AG10803 (cell line): Measurements from ENCODE around the gene PRKCE.
"Not testable (repeated sequence)": the region's sequence is repeated elsewhere in the genome, so short reads cannot be mapped to it uniquely, and the experiment has no call there.

Experiments
- DNase-seq: peaks from one replicate; pipeline ENCODE4 v3.0.0; 2010; ENCODE audit warnings: low read depth
- H3K4me3 ChIP-seq: 2 replicates; pipeline ENCODE4 v1.5.1; 2011; ENCODE audit warnings: mild to moderate bottlenecking, low read length, control low read depth
- TF ChIP-seq, protein P1 (sequence below): conservative IDR thresholded peaks from 2 replicates; pipeline ENCODE4 v1.5.1; 2011; ENCODE audit warnings: mild to moderate bottlenecking, low read length, control low read depth, inconsistent platforms

Gene PRKCE

DNA sequence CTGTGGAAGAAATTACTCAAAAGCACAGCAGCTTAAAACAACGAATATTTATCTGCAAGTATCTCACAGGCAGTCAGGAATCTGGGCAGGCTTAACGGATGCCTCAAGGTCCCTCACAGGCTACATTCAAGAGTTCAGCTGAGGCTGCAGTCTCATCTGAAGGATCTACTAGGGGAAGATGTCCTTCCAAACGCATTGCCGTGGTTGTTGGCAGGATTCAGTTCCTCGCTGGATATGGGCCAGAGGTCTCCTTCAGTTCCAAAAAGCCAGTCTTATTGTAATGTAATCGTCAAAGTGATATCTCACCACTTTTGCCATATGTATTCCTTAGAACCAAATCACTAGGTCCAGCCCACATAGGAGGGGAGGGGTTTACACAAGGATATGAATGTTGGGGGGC is 547.5 kb downstream of the PRKCE start:
- TF ChIP-seq, protein P1, sequence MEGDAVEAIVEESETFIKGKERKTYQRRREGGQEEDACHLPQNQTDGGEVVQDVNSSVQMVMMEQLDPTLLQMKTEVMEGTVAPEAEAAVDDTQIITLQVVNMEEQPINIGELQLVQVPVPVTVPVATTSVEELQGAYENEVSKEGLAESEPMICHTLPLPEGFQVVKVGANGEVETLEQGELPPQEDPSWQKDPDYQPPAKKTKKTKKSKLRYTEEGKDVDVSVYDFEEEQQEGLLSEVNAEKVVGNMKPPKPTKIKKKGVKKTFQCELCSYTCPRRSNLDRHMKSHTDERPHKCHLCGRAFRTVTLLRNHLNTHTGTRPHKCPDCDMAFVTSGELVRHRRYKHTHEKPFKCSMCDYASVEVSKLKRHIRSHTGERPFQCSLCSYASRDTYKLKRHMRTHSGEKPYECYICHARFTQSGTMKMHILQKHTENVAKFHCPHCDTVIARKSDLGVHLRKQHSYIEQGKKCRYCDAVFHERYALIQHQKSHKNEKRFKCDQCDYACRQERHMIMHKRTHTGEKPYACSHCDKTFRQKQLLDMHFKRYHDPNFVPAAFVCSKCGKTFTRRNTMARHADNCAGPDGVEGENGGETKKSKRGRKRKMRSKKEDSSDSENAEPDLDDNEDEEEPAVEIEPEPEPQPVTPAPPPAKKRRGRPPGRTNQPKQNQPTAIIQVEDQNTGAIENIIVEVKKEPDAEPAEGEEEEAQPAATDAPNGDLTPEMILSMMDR, result no peak
- DNase-seq, result no peak
- no peak overlapping the region for H3K4me3 ChIP-seq

DNA sequence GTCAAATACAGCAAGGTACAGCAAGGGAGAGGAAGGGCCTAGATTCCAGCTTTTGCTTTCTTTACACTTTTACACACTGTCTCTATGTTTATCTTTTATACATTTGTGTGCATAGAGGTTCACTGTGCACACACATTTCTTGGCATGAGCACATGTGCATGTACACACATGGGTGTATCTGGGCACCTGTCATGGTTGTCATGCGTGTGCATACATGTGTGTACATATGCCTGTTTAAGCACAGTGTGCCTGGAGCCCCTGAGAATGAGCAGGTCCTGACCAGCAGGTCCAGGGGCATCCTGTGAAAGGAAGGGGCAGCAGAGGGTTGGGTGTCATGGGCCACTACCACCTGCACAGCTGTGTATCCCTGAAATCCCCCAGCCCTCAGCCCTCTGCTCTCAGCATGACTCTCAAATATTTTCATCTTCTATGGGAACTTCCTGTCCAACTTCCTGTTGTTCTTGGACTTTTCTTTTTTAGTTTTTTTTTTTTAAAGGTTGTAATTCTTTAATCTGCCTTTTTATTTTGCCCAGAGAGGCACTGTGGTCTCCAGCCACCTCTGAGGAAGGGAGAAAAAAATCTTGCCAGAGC is 548.7 kb downstream of the PRKCE start:
- TF ChIP-seq, protein P1, result no peak
- DNase-seq, result no peak
- H3K4me3 ChIP-seq, result no peak overlapping the region

DNA sequence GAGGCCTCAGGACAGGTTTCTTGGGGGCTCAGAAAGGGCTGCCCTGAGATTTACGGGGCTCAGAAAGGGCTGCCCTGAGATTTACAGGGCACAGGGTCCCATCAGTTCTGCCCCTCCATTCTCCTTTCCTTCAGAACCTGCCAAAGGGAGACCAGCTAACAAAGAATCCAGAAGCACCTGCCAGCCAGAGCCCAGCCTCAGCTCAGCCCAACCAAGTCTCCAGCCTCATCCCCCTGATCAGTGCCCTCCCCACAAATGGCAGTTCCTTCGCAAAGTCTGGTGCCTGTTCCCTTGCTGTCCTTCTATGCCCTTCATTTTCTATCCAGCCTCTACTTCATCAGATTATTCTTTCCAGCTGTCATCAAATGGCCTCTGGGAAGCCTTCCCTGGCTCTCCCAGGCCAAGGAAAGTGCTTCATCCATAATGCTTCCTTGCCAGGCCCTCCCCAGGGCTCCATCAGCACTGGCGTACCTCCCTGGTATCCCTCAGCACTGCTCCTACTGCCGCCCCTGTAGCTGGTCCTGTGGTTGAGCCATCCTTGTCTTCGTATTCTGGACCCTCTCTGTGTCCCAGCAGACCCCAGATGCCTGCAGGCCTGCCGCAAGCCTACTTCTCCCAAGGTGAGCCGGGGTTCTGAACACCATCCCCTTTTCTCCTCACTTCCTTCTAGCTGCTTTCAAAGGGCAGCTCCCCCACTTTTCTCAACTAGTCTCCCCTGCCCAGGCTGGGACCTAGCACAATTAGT is 549.6 kb downstream of the PRKCE start:
- DNase-seq, result no peak
- TF ChIP-seq, protein P1, result no peak
- H3K4me3 ChIP-seq, result no peak overlapping the region

DNA sequence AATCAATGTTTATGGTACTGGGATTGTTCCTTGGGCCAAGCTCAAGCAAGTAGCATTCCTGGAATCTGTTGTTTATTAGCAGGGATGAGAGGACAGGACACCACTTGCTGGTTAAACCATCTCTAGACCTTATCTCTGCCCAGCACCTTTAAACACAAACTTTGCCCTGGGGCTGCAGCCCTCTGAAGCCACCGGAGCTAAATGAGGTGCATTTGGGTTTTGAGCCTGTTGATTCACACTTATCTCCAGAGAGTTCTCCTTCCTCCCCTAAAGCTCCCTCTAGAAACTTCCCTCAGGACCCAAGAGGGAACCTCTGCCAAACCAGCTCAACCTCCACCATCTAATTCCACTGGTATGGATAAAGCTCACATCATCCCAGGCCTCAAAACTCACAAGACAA is 551.0 kb downstream of the PRKCE start:
- TF ChIP-seq, protein P1, result no peak
- H3K4me3 ChIP-seq, result no peak overlapping the region
- no peak for DNase-seq

DNA sequence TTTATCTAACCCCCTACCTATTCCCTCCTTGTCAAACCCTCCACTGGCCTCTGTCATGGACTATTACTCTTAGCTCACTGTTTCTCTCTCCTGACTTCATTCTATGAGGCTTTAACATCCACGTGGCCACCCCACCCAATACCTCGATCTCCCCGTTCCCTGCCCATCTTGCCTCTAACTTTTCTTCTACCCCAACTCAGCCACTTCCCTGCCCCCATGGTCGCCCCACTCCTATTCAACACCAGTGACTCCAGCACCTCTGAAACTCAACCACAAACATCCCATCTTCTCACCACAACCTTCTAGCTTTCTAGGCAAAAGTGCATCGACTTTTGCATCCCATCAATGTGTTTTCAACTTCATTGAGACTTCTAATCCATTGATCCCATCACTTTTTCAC is 551.5 kb downstream of the PRKCE start:
- DNase-seq, result no peak
- H3K4me3 ChIP-seq, result no peak overlapping the region
- TF ChIP-seq, protein P1, result no peak

DNA sequence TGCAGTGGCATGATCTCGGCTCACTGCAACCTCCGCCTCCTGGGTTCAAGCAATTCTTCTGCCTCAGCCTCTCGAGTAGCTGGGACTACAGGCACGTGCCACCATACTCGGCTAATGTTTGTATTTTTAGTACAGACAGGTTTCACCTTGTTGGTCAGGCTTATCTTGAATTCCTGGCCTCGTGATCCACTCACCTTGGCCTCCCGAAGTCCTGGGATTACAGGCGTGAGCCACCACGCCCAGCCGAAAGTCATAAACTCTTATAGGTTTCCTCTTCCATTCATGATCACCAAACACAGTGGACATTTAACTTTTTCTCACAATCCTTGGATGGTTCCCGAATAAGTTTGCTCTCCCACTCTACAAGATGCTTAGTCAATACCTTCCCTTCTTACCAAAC is 552.2 kb downstream of the PRKCE start:
- H3K4me3 ChIP-seq, DNase-seq: not testable (repeated sequence)

DNA sequence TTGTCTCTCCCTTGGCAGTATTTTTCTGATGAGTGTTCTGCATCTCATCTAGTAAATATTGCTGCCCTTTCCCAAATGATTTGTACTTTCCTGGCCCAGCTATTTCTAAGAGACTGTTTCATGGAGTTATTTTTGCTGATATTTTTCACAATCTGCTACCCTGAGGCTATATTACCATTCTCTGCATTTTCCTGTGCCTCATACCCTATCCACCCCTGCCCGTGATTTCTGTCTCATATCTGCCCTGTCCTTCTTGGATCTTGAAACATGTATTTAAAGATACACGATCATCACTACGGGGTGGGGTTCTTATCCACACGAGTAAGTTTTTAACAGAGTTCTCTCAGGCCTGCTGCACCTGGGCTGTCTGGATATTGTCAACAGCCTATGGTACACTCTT is 556.1 kb downstream of the PRKCE start:
- no peak for DNase-seq
- TF ChIP-seq, protein P1, result no peak
- no peak overlapping the region for H3K4me3 ChIP-seq
